ENCODE data around the gene SNED1.
A peak's percentile ranks its signal among the peaks of the same experiment; 100 is the strongest.
"Not testable (repeated sequence)": the region's sequence is repeated elsewhere in the genome, so short reads cannot be mapped to it uniquely, and the experiment has no call there.

SNED1 gene

GRCh38 chr2:241091734-241092445, 93.5 kb downstream of the SNED1 start:
- no peak for DNase-seq

GRCh38 chr2:241092677-241093076, 94.3 kb downstream of the SNED1 start:
- DNase-seq: no peak

- not testable (repeated sequence) for DNase-seq
These were observed 94.8 kb downstream of the SNED1 start for GRCh38 chr2:241093133-241093781.

GRCh38 chr2:241094172-241094571, 95.8 kb downstream of the SNED1 start:
- DNase-seq: no peak

- DNase-seq: no peak
These were observed 96.6 kb downstream of the SNED1 start for GRCh38 chr2:241094924-241095420.

- peak; percentile 14 for DNase-seq
These were observed 97.3 kb downstream of the SNED1 start for GRCh38 chr2:241095594-241096290.

GRCh38 chr2:241096979-241097378, 98.6 kb downstream of the SNED1 start:
- DNase-seq: no peak

GRCh38 chr2:241099246-241099645, 100.8 kb downstream of the SNED1 start:
- DNase-seq: no peak

- peak; percentile 84 for DNase-seq
These were observed 103.9 kb downstream of the SNED1 start, which contains the start of gene MTERF4 for GRCh38 chr2:241102239-241102803. MTERF4 (minus strand) TSS chr2:241102287; CDS start chr2:241102273, 14 bp downstream.

GRCh38 chr2:241103176-241103595, 104.8 kb downstream of the SNED1 start:
- DNase-seq: no peak

GRCh38 chr2:241104611-241105010, 106.2 kb downstream of the SNED1 start:
- DNase-seq: not testable (repeated sequence)

GRCh38 chr2:241105641-241106040, 107.2 kb downstream of the SNED1 start:
- DNase-seq: no peak

GRCh38 chr2:241107031-241107783, 108.8 kb downstream of the SNED1 start:
- DNase-seq: no peak

- no peak for DNase-seq
These were observed 110.1 kb downstream of the SNED1 start for GRCh38 chr2:241108271-241109209.

GRCh38 chr2:241109210-241110088, 111.0 kb downstream of the SNED1 start:
- DNase-seq: no peak

GRCh38 chr2:241110089-241110606, 111.7 kb downstream of the SNED1 start:
- no peak for DNase-seq

- no peak for DNase-seq
These were observed 112.4 kb downstream of the SNED1 start for GRCh38 chr2:241110607-241111439.

GRCh38 chr2:241111440-241111805, 113.0 kb downstream of the SNED1 start:
- DNase-seq: no peak

- no peak for DNase-seq
These were observed 113.6 kb downstream of the SNED1 start for GRCh38 chr2:241112046-241112445.
